LNCaP clone FGC (cell line): ENCODE data around the gene MAP7.
"Not testable (repeated sequence)": the region's sequence is repeated elsewhere in the genome, so short reads cannot be mapped to it uniquely, and the experiment has no call there.

Source experiments
- DNase-seq: peaks from one replicate; pipeline ENCODE4 v3.0.0-alpha.2; 2011; ENCODE audit warnings: low read depth
- H3K4me3 ChIP-seq: 2 replicates; pipeline ENCODE4 v1.5.1; 2011; ENCODE audit warnings: mild to moderate bottlenecking, low read depth, low read length, control low read depth
- CTCF ChIP-seq: IDR thresholded peaks from 2 replicates; pipeline ENCODE4 v1.5.1; 2012; ENCODE audit warnings: mild to moderate bottlenecking; ENCODE audit not compliant: control insufficient read depth, insufficient read depth; ENCODE audit errors: extremely low read depth

The MAP7 gene

GRCh38 chr6:136317021-136317694, 233.1 kb downstream of the MAP7 start:
- peak; percentile 85 for TF ChIP-seq CTCF
- peak; percentile 76 for DNase-seq
- H3K4me3 ChIP-seq: no peak overlapping the region

DNA sequence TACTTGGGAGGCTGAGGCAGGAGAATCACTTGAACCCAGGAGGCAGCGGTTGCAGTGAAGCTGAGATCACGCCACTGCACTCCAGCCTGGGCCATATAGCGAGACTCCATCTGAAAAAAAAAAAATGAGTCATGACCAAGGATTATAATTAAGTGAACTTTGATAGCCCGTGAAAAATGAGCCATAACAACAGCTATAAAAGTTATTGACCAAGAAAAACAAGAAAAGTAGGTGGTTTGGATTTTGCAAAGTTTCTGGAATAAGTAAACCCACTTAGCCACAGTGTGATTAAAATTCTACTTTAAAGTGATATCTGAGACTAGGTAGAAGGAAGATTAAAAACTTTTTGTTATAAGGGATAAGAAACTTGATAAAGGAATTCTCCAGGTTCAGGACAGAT, 234.6 kb downstream of the MAP7 start:
- no peak for DNase-seq
- no peak for TF ChIP-seq CTCF
- H3K4me3 ChIP-seq: no peak overlapping the region

DNA sequence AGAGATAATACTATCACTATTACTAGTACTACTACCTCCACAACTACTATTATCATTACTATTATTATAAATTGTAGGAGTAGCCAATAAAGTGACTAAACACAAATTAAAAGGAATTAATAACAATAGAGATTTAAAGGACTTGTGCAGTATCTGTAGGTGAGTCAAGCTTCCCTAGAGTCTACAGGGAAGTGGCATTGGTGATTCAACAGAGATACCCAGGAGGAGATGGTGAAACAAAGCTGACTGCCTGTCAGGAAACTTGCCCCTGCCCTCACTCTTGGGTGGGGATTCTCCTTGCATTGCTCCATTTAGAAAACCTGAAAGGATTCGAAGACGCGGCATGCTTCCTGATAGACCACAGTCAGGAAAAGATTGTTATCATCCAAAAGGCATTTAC, 237.2 kb downstream of the MAP7 start:
- TF ChIP-seq CTCF: no peak
- H3K4me3 ChIP-seq: no peak overlapping the region
- no peak for DNase-seq

- TF ChIP-seq CTCF: no peak
- H3K4me3 ChIP-seq: no peak overlapping the region
- no peak for DNase-seq
Observed at GRCh38 chr6:136309729-136310311, 240.4 kb downstream of the MAP7 start.

DNA sequence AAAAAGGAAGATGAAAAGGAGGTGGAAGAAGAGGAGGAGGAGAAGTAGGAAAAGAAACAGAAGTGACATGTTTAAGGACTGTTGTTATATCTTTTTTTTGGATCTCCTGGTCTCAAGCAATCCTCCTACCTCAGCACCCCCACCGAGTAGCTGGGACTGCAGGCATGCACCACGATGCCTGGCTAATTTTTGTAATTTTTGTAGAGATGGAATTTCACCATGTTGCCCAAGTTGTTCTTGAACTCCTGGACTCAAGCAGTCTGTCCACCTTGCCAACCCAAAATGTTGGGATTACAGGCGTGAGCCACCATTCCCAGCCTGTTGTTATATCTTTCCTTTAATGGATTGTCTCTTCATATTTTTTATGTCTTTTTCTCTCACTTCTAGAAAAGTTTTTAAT, 241.1 kb downstream of the MAP7 start:
- no peak for DNase-seq
- TF ChIP-seq CTCF: no peak
- H3K4me3 ChIP-seq: no peak overlapping the region

- DNase-seq, H3K4me3 ChIP-seq: not testable (repeated sequence)
Observed at GRCh38 chr6:136308469-136308868, 241.8 kb downstream of the MAP7 start.

DNA sequence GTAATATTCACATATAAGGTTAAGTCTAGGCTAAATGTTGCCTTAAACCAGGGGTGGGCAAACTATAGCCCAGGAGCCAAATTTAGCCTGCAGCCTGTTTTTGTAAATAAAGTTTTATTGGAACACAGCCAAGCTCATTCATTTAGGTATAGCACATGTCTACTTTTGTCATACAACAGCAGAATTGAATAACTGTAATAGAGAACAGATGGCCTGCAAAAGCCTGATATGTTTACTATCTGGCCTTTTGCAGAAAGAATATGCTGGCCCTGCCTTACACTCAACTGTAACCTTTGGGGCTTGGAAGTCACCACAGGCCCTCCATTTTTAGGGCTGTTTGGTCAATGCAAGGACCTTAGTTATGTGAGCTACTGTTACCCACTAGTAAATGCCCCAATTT, 242.9 kb downstream of the MAP7 start:
- DNase-seq: no peak
- TF ChIP-seq CTCF: no peak
- H3K4me3 ChIP-seq: no peak overlapping the region
